GM12801 (cell line): Measurements from ENCODE around the gene SEPTIN10.

Experiments
- TF ChIP-seq, protein P1 (sequence below): IDR thresholded peaks from one replicate; pipeline ENCODE4 v1.5.1; 2011; ENCODE audit warnings: control low read depth; ENCODE audit not compliant: insufficient read length; ENCODE audit errors: extremely low read depth

The SEPTIN10 gene

DNA sequence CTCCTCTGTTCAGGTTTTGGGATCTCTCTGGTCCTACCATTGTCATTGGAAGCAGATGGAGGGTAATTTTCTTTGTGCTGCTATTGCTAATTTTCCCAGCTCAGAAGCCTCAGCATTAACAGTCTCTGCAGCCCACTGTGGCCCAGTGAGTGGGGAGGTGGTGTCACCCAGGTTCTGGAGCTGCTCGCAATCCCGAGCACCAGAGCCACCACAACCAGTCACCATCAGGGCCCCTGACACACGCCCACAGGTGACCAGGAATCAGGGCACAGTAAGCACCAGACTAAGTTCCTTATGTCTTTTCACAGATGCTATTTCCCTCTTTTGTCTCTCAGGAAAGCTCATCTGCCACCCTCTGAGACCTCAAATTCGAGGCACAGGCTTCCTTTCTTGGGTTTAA lies 87.9 kb downstream of the SEPTIN10 start:
- TF ChIP-seq, protein P1, sequence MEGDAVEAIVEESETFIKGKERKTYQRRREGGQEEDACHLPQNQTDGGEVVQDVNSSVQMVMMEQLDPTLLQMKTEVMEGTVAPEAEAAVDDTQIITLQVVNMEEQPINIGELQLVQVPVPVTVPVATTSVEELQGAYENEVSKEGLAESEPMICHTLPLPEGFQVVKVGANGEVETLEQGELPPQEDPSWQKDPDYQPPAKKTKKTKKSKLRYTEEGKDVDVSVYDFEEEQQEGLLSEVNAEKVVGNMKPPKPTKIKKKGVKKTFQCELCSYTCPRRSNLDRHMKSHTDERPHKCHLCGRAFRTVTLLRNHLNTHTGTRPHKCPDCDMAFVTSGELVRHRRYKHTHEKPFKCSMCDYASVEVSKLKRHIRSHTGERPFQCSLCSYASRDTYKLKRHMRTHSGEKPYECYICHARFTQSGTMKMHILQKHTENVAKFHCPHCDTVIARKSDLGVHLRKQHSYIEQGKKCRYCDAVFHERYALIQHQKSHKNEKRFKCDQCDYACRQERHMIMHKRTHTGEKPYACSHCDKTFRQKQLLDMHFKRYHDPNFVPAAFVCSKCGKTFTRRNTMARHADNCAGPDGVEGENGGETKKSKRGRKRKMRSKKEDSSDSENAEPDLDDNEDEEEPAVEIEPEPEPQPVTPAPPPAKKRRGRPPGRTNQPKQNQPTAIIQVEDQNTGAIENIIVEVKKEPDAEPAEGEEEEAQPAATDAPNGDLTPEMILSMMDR: no peak

DNA sequence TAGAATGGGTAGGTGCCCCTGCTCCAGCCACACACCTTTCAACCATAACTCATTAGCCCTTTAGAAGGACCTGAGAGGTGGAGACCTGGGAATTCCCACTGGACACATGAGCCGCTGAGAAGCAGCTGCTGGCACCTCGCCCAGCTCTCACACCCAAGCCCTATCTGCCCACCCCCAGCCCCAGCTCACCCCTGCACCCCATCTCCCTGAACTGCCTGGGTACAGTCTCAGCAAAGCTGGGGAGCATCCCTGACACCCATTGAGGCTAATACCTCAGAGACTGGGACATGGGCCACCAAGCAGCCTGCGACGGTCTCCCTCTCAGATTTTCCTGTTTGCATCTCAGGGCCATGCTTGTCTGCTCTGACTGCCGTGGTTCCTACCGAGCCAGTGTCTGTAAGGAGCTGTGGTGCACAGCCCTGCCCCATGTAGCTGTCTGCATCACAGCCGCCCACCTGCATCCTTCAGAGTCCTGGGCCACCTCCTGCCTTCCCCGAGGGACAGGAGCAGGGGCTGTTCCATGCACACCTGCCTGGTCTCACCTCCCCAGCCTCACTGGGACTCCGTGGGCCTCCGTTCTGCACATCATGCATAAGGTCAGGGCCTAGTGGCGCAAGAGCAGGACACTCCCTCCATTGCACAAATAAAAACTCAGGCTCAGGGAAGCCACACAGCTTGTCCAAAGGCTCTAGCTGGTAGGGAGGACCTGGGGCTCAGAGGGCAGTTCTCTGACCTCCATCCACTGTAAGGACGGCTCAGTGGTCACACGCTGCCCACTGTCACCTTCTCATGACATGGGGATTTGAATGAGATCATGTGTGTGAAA lies 90.0 kb downstream of the SEPTIN10 start:
- TF ChIP-seq, protein P1: no peak

DNA sequence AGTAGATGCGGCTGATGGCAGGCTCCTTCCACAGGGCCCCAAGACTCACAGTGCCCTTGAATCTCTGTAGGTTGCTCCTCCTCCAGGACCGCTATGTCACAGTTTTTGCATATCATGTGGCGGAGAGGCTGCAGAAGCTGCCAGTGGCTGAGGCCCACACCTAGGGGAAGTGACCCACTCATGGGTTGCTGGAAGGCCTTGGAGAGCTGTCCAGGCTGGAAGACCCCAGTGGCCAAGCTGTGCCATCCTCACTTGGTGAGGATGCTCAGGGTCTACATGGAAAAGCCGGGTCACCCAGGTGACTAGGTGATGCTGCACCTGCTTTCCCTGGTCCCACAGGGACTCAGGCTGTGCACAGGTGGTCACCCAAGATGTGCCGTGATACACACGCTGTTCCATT lies 90.6 kb downstream of the SEPTIN10 start:
- TF ChIP-seq, protein P1: no peak

DNA sequence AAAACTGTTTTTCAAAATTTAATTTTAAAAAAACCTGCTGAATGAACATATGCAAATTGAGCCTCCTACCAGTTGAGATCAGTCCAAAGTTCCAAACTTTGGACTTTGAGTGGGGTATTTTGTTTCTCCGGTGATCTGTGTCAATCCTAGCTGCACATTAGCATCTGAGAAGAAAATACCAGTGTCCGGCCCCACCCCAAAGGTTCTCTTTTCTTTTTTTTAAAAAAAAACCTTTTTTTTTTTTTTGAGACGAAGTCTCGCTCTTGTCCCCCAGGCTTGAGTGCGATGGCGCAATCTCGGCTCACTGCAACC lies 91.7 kb downstream of the SEPTIN10 start:
- TF ChIP-seq, protein P1: no peak

DNA sequence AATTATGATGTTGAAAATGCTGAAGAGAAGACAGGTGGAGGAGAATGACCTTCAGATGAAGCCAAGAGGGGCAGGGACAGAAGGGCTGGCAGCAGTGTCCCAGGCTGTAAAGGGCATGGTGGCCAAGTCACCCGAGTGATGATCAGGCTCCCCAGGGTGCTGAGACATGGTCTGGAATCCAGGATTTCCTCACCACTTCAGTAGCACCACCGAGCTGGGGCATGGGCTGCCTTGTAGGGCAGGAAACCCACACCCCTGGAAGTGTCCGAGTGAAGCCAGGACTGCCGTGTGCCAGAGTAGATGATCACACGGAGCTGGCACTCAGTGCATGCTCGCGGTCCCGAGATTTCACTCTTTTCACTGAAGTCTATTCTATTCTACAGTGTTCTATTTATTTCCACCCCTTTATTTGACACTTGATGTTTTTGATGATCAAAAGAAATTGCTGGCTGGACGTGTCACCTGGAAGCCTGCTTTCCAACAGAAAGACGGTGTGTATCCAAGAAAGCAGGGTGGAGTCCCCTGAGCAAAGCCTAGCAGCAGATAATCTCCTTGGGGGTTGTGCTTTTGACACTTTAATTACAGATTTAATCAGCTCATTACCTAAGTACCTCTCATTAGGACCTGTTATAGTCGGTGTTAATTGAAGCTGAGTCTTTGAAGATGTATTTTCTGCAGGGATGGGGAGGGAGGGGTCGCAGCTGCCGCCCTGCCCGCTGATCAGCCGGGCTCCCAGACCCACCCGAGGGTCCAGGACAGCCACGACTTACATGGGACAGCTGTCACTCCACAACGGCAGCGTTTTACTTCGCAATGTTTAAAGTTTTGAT lies 92.3 kb downstream of the SEPTIN10 start:
- TF ChIP-seq, protein P1: no peak

DNA sequence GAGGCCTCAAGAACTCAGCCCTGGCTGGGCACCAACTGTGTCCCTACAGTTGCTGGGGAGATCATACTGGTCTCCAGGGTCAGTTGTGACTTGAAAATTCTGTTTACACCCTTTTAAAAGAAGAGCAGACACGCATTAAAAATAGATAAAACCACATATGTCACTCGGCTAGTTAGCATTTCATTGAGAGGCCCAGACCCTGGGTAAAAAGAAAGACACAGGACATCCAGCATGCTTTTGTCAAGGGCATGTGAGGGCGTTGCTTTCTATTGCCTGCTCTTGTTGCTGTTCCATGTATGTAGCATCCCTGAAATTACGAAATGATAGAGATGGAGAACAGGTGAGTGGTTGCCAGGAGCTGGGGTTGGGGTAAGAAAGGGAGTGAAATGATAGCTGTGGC lies 94.3 kb downstream of the SEPTIN10 start:
- TF ChIP-seq, protein P1: no peak

DNA sequence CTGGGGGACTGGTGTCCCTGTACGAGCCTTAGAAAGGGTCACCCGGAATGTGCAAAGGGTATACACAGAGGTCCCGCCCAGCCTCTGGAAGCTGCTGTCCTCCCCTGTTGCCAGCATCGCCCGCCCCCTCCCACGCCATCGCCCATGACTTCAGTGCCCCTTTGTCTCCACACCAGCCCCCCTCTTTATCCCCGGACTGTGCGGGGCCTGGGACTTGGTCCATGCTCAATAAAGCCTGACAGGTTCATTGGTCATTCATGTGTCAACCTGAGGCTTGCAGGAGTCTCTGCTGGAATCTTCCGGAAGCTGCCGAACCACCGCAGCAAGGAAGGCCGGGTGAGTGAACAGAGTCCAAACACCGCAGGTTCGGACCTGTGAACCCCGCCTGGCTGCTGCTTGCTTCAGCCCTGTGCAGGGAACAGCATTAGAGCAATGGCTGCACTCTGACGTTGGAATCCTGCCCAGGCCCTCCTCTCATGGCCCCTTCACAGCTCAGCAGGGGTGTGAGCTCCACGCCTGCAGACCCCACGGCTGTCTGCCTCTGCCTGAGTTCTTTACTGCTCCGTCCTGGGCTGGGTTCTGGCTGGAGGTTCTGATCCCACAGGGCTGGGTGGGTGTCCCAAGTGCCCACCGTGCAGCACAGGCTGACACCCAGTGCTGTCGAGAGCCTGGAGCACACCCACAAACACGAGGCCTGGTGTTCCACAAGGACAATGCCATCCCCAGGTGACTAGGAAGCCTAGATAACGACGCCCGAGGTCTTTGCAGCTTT lies 96.5 kb downstream of the SEPTIN10 start:
- TF ChIP-seq, protein P1: no peak
